A673 (cell line): ENCODE measurements around the gene KRTAP10-2. TPM values are rescaled to one million over a fixed set of nuclear protein-coding genes. Genes with fewer than 3 reads are reported as not detected.

ENCODE experiments used
- BruUV-seq: library from RNA; stranded (reverse); fragments of 400-500 nt; replicated peaks from 2 replicates; lab custom pipeline; 2021; lab: Mats Ljungman, UMichigan
- CTCF ChIA-PET: fragments of 300-600 bp; sonication (Branson Sonifier 250); formaldehyde crosslinking; loops from one replicate; lab custom pipeline; 2022; ENCODE audit warnings: antibody characterized with exemption; lab: Charles Lee
- POLR2A ChIA-PET: fragments of 300-600 bp; sonication (Branson Sonifier 250); formaldehyde crosslinking; loops from one replicate; lab custom pipeline; 2022; ENCODE audit warnings: antibody characterized with exemption; ENCODE audit not compliant: low non-redundant PET; lab: Charles Lee
- DNase-seq: peaks from one replicate; pipeline ENCODE4 v3.0.0-alpha.2; 2015; ENCODE audit warnings: low spot score
- H3K27ac ChIP-seq: fragments of 200-600 bp; sonication (generic); 2 replicates; pipeline ENCODE4 v1.5.1; 2016; ENCODE audit warnings: mixed run types, low read depth, mild to moderate bottlenecking, mixed read lengths, antibody characterized with exemption, low read length; ENCODE audit not compliant: poor library complexity, severe bottlenecking
- H3K27me3 ChIP-seq: fragments of 200-600 bp; sonication (generic); replicated peaks from 2 replicates; pipeline ENCODE4 v1.6.1; 2017; ENCODE audit warnings: mixed run types, low read depth, mild to moderate bottlenecking, mixed read lengths, antibody characterized with exemption, low read length; ENCODE audit not compliant: insufficient read depth, poor library complexity
- H3K36me3 ChIP-seq: fragments of 200-600 bp; sonication (generic); 2 replicates; pipeline ENCODE4 v1.6.1; 2016; ENCODE audit warnings: mixed run types, mild to moderate bottlenecking, mixed read lengths, antibody characterized with exemption, low read length; ENCODE audit not compliant: insufficient read depth, poor library complexity, severe bottlenecking
- H3K4me1 ChIP-seq: fragments of 200-600 bp; sonication (generic); 2 replicates; pipeline ENCODE4 v1.6.1; 2017; ENCODE audit warnings: mixed run types, mild to moderate bottlenecking, mixed read lengths, antibody characterized with exemption, low read length; ENCODE audit not compliant: insufficient read depth, poor library complexity, severe bottlenecking
- H3K4me3 ChIP-seq: fragments of 200-600 bp; sonication (generic); 2 replicates; pipeline ENCODE4 v1.5.1; 2016; ENCODE audit warnings: low read depth, mixed run types, mild to moderate bottlenecking, mixed read lengths, low read length; ENCODE audit not compliant: poor library complexity, severe bottlenecking
- H3K9me3 ChIP-seq: fragments of 200-600 bp; sonication (generic); 2 replicates; pipeline ENCODE4 v1.6.1; 2016; ENCODE audit warnings: mixed run types, low read depth, mild to moderate bottlenecking, mixed read lengths, antibody characterized with exemption, low read length; ENCODE audit not compliant: poor library complexity, severe bottlenecking
- EZH2 ChIP-seq: fragments of 200-600 bp; sonication (generic); IDR thresholded peaks from 2 replicates; pipeline ENCODE4 v1.6.1; 2017; ENCODE audit warnings: borderline replicate concordance, low read depth, mild to moderate bottlenecking, mixed read lengths, antibody characterized with exemption, low read length; ENCODE audit not compliant: poor library complexity, severe bottlenecking
- intact Hi-C: fragments of 100-400 bp; cut with micrococcal nuclease; formaldehyde crosslinking; loops from one replicate; pipeline ENCODE4 v1.10.0; 2022; ENCODE audit not compliant: unreplicated experiment
- total RNA-seq: library from RNA; stranded (reverse); gene quantifications from 2 replicates; pipeline ENCODE4 v1.2.3, GENCODE V29; 2021
- TF ChIP-seq, protein P1 (sequence below): fragments of 300-800, 200-600 bp; sonication (generic); conservative IDR thresholded peaks from 2 replicates; pipeline ENCODE4 v1.5.1; 2017; ENCODE audit warnings: low read depth, mild to moderate bottlenecking, antibody characterized with exemption, low read length, moderate library complexity, mixed read lengths

Gene KRTAP10-2
- total RNA-seq, 1 experiment from 2014 or later, result 0.69 TPM

DNA sequence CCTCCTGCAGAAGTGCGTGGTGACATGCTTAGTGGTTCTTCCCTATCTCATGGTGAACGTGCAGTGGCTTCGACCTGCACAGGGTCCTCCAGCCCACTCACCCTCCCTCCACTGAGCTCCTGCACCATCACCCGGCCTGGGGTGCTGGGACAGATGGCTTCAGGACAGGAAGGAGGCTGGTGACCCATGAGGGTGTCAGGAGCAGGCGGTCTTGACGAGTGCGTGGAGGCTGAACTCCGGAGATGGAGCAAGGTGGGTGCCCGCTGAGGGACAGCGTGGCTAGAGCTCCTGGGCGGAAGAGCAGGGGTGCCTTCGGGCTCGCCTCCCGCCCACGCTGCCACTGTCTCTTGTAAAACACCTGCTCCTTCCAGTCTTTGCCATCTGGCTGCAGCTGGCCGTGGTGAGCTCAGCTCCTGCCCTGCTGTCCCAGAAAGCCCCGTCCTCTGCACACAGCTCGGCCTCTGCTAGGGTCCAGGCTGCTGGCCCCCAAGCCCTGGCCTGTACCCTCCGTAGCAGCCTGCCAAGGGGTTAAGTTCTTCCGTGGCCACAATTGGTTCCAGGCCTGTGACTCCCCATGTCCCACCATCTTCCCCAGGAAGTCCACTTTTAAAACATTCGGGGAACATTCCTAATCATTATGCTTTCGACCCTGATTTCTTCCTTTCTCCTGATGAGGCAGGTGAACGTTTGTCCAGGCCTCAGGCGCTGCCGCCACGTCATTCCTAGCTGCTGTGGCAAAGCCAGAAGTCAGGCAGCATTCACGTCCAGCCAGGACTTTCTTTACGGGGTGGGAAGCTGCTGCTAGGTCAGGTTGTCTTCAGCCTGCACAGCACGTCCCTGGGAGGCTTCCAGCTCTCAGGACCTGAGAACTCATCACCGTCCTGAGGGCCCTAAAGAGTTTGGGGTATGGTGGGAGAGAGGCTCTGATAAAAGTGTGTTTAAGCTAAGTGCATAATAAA, 19.4 kb downstream of the KRTAP10-2 start:
- H3K4me1 ChIP-seq, result no peaks in the 10 kb centered on the region
- H3K36me3 ChIP-seq, result no peaks in the 10 kb centered on the region
- H3K27me3 ChIP-seq, result no peaks in the 10 kb centered on the region
- H3K4me3 ChIP-seq, result no peak overlapping the region
- CTCF ChIA-PET, result no interaction called here
- H3K9me3 ChIP-seq, result no peaks in the 10 kb centered on the region
- no peak overlapping the region for H3K27ac ChIP-seq
- no peak for TF ChIP-seq EZH2
- TF ChIP-seq, protein P1, sequence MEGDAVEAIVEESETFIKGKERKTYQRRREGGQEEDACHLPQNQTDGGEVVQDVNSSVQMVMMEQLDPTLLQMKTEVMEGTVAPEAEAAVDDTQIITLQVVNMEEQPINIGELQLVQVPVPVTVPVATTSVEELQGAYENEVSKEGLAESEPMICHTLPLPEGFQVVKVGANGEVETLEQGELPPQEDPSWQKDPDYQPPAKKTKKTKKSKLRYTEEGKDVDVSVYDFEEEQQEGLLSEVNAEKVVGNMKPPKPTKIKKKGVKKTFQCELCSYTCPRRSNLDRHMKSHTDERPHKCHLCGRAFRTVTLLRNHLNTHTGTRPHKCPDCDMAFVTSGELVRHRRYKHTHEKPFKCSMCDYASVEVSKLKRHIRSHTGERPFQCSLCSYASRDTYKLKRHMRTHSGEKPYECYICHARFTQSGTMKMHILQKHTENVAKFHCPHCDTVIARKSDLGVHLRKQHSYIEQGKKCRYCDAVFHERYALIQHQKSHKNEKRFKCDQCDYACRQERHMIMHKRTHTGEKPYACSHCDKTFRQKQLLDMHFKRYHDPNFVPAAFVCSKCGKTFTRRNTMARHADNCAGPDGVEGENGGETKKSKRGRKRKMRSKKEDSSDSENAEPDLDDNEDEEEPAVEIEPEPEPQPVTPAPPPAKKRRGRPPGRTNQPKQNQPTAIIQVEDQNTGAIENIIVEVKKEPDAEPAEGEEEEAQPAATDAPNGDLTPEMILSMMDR, result no peak
- POLR2A ChIA-PET, result no interaction called here
- BruUV-seq, result no TSS peak
- intact Hi-C loops, result no loop called here
- no peak for DNase-seq

DNA sequence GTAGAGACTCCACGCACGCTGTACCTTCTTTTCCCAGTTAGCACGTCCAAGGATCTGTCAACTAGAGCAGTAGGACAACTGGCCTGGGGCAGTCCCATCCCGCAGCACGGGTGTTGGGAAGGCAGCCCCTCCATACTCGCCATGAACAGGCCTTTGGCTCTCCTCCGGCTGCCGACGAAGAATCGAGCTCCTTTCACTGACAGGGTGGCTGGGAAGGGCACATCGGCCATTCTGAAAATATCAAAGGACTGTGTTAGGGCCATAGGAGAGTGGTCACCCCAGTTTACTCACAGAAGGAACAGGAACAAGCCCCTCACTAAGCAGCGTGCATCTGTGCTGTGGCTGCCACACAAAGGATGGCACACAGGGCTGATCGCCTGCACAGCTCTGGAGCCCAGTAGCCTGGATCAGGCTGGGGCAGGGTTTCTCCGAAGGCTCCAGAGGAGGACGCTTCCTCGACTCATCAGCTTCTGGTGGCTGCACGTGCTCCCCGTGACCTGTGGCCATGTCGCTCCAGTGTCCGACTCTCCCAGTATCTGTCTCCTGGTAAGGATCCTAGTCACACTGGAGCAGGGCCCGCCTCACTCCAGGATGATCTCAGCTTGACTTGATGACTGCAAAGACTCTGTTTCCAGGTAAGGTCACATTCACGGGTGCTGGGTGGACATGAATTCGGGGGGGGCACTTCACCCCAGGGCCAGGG, 20.3 kb downstream of the KRTAP10-2 start:
- no peaks in the 10 kb centered on the region for H3K27me3 ChIP-seq
- no peak for DNase-seq
- no peaks in the 10 kb centered on the region for H3K36me3 ChIP-seq
- no peak overlapping the region for H3K27ac ChIP-seq
- TF ChIP-seq, protein P1, result no peak
- TF ChIP-seq EZH2, result no peak
- intact Hi-C loops, result no loop called here
- H3K4me1 ChIP-seq, result no peaks in the 10 kb centered on the region
- no peak overlapping the region for H3K4me3 ChIP-seq
- BruUV-seq, result no TSS peak
- ChIA-PET CTCF (no interaction called here), POLR2A (no interaction called here)
- no peaks in the 10 kb centered on the region for H3K9me3 ChIP-seq

DNA sequence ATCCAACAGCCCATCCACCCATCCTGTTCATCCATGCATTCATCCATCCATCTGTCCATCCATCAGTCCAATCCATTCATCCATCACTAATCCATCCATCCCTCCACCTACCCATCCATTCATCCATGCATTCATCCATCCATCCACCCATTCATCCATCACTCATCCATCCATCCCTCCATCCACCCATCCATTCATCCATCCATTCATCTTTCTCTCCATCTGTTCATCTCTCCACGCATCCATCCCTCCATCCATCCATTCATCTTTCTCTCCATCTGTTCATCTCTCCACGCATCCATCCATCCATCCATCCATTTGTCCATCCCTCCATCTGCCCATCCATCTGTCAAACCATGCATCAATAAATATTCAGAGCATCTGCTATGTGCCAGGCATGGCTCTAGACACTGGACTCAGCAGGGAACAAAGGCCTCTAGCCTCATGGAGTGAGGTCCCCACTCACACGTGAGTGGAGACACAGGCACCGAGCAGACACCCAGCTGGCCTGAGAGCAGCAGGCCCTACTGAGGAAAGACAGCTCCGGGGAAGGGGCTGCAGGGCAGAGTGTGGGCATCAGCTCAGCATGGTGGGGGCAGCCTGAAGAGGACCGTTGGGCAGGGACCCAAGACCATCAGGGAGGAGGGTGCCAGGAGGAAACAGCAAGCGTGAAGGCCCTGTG, 20.9 kb downstream of the KRTAP10-2 start:
- BruUV-seq, result no TSS peak
- H3K27me3 ChIP-seq, result no peaks in the 10 kb centered on the region
- TF ChIP-seq, protein P1, result no peak
- POLR2A ChIA-PET, result no interaction called here
- DNase-seq, result no peak
- no peaks in the 10 kb centered on the region for H3K9me3 ChIP-seq
- intact Hi-C loops, result no loop called here
- no peak overlapping the region for H3K27ac ChIP-seq
- H3K36me3 ChIP-seq, result no peaks in the 10 kb centered on the region
- no peak overlapping the region for H3K4me3 ChIP-seq
- H3K4me1 ChIP-seq, result no peaks in the 10 kb centered on the region
- CTCF ChIA-PET, result no interaction called here
